NB4 (cell line): ENCODE measurements around the gene RAPGEF6.
"Not testable (repeated sequence)": the region's sequence is repeated elsewhere in the genome, so short reads cannot be mapped to it uniquely, and the experiment has no call there.

Experiments used
- MYC ChIP-seq: IDR thresholded peaks from 2 replicates; pipeline ENCODE4 v1.6.1; 2011; ENCODE audit warnings: low read depth, low read length
- POLR2A ChIP-seq: IDR thresholded peaks from 2 replicates; pipeline ENCODE4 v1.6.1; 2011; ENCODE audit warnings: mild to moderate bottlenecking; ENCODE audit not compliant: insufficient read length; ENCODE audit errors: extremely low read depth
- TF ChIP-seq, protein P1 (sequence below): IDR thresholded peaks from one replicate; pipeline ENCODE4 v1.5.1; 2012; ENCODE audit warnings: low read depth, low read length
- TF ChIP-seq, protein P2 (sequence below): IDR thresholded peaks from 2 replicates; pipeline ENCODE4 v1.6.1; 2011; ENCODE audit warnings: low read depth, low read length

DNA sequence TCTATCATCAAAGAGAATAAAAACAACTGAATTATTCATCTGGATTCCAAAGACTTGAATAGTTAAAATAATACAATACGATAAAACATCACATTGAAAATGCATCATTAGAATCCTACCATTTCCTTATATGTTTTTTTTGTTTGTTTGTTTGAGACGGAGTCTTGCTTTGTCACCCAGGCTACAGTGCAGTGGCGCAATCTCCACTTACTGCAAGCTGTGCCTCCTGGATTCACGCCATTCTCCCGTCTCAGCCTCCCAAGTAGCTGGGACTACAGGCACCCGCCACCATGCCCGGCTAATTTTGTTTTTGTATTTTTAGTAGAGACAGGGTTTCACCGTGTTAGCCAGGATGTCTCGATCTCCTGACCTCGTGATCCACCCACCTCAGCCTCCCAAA lies 43.2 kb upstream of the RAPGEF6 start:
- TF ChIP-seq, protein P1, sequence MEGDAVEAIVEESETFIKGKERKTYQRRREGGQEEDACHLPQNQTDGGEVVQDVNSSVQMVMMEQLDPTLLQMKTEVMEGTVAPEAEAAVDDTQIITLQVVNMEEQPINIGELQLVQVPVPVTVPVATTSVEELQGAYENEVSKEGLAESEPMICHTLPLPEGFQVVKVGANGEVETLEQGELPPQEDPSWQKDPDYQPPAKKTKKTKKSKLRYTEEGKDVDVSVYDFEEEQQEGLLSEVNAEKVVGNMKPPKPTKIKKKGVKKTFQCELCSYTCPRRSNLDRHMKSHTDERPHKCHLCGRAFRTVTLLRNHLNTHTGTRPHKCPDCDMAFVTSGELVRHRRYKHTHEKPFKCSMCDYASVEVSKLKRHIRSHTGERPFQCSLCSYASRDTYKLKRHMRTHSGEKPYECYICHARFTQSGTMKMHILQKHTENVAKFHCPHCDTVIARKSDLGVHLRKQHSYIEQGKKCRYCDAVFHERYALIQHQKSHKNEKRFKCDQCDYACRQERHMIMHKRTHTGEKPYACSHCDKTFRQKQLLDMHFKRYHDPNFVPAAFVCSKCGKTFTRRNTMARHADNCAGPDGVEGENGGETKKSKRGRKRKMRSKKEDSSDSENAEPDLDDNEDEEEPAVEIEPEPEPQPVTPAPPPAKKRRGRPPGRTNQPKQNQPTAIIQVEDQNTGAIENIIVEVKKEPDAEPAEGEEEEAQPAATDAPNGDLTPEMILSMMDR = not testable (repeated sequence)
- TF ChIP-seq POLR2A, MYC: not testable (repeated sequence)
- TF ChIP-seq, protein P2, sequence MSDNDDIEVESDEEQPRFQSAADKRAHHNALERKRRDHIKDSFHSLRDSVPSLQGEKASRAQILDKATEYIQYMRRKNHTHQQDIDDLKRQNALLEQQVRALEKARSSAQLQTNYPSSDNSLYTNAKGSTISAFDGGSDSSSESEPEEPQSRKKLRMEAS = not testable (repeated sequence)
